WERI-Rb-1 (cell line): ENCODE measurements around the gene NUDT3.

Experiments
- DNase-seq: peaks from one replicate; pipeline ENCODE4 v3.0.0-alpha.2; 2020
- H3K27ac ChIP-seq: fragments of 250-450 bp; sonication (Bioruptor Pico); 2 replicates; pipeline ENCODE4 v1.5.1; 2020; ENCODE audit warnings: mild to moderate bottlenecking, moderate library complexity
- H3K27me3 ChIP-seq: fragments of 250-450 bp; sonication (Bioruptor Pico); 2 replicates; pipeline ENCODE4 v1.5.1; 2021; ENCODE audit warnings: mild to moderate bottlenecking, low read depth, moderate library complexity; ENCODE audit not compliant: insufficient read depth, severe bottlenecking
- H3K36me3 ChIP-seq: fragments of 250-450 bp; sonication (Bioruptor Pico); 2 replicates; pipeline ENCODE4 v1.5.1; 2020; ENCODE audit warnings: mild to moderate bottlenecking, moderate library complexity
- H3K4me3 ChIP-seq: 2 replicates; pipeline ENCODE4 v1.5.1; 2011; ENCODE audit warnings: low read depth, mild to moderate bottlenecking, control low read depth, low read length
- H3K9me3 ChIP-seq: fragments of 250-450 bp; sonication (Bioruptor Pico); 2 replicates; pipeline ENCODE4 v1.5.1; 2021; ENCODE audit warnings: mild to moderate bottlenecking, moderate library complexity; ENCODE audit not compliant: severe bottlenecking
- CTCF ChIP-seq: IDR thresholded peaks from 2 replicates; pipeline ENCODE4 v1.5.1; 2011; ENCODE audit warnings: low read depth, mild to moderate bottlenecking, control low read depth, inconsistent platforms, low read length

The NUDT3 gene

DNA sequence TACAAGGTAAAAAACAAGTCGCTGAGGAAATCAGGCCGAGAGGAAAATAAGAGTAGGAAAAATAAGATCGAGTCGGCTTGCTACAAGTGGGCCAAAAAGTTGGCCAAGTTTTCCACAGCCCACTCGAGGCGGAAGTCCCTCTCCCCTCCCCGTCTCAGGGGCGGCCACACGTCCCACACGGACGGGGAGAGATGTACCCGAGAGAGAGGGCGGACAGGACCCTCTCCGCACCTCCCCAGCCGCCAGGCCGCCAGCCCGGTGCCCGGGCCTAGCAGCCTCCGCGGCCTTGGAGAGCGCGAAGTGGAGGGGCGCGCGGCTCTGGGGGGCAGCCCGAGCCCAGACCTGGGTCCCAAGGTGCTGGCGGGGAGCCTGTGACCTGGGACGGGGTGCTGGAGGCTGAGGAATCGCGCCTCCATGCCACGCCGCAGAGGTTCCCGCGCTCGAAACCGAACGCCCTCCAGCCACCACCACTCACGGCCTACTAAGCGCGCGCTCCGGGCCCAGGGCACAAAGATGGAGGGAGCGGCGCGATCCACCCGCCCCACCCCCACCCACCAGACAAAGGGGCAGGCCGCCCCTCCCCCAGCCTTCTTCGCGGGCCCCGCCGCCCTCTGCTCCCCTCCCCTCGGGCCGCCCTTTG is 157.7 kb downstream of the NUDT3 start:
- H3K4me3 ChIP-seq: no peak overlapping the region
- no peaks in the 10 kb centered on the region for H3K27me3 ChIP-seq
- H3K36me3 ChIP-seq: peaks cover 21% of the 10 kb centered on the region
- H3K9me3 ChIP-seq: no peaks in the 10 kb centered on the region
- H3K27ac ChIP-seq: no peak overlapping the region
- no peak for DNase-seq
- TF ChIP-seq CTCF: no peak

DNA sequence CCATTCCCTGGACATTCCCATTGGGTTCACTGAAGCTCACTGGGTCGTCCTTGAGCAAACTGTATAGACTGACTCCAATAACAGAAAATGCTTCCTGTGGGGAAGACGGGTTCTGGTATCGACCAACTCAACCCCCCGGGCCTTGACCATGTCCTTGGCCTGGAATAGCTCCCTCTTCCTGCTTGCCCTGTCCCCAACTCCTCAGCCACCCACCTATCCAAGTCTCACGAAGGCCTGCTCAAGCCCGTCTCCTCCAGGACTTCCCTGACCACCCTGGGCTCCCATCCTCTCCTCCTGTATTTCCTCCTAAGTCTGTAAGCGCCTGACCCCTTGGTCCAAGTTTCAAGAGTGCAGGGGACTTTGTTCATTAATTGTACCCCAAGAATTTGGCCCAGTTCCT is 158.6 kb downstream of the NUDT3 start:
- no peak for DNase-seq
- Histone ChIP-seq H3K36me3 (peaks cover 12% of the 10 kb centered on the region), H3K9me3 (no peaks in the 10 kb centered on the region), H3K27ac (no peak overlapping the region), H3K27me3 (no peaks in the 10 kb centered on the region), H3K4me3 (no peak overlapping the region)
- no peak for TF ChIP-seq CTCF

DNA sequence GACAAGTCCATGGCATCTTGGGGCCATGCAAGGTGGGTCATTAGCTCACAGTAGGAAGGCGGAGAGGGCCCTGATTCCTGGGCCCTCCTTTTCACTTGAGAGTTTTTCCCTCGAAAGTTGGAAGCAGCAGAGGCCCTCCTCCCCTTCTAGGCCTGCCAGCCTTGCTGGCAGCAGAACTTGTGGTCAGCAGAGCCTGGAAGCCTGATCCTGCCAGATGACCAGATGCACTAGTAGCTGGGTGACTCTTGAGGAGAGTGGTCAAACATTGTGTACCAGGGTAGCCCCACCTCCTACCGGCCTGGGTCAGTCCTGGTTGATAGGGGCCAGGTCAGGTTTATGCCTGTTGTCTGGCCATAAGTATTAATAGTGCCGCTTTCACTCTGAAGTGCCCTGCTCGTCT is 159.6 kb downstream of the NUDT3 start:
- Histone ChIP-seq H3K36me3 (peaks cover 4% of the 10 kb centered on the region), H3K4me3 (no peak overlapping the region), H3K27me3 (no peaks in the 10 kb centered on the region), H3K27ac (peak overlapping the region; percentile 6; the same call in 1 of the 2 replicates), H3K9me3 (no peaks in the 10 kb centered on the region)
- no peak for DNase-seq
- no peak for TF ChIP-seq CTCF

DNA sequence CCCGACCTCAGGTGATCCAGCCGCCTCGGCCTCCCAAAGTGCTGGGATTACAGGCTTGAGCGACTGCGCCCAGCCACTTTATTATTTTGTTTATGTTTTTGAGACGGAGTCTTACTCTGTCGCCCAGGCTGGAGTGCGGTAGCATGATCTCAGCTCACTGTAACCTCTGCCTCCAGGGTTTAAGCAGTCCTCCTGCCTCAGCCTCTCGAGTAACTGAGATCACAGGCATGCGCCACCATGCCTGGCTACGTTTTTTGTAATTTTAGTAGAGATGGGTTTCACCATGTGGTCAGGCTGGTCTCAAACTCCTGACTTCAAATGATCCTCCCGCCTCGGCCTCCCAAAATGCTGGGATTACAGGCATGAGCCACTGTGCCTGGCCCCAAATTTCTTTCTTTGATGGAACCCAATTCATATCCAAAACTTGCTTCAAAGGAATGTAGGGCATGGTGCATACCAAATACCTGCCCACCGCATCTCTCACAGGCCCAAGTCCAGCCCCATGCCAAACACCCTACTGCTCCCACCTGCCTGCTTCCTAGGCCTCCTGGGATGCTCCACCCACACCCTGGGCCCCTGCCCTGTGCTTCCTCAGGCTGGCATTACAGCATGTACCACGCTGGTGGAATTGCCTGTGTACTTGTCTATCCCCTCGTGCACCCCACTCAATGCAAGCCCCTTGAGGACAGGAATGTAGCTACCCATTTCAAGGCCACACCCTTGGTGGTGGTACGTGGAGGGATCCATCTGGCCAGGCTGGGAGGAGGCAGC is 160.7 kb downstream of the NUDT3 start:
- DNase-seq: no peak
- Histone ChIP-seq H3K27me3 (no peaks in the 10 kb centered on the region), H3K36me3 (no peaks in the 10 kb centered on the region), H3K4me3 (no peak overlapping the region), H3K9me3 (no peaks in the 10 kb centered on the region), H3K27ac (no peak overlapping the region)
- no peak for TF ChIP-seq CTCF

GRCh38 chr6:34230653-34231371 is 161.7 kb downstream of the NUDT3 start:
- H3K9me3 ChIP-seq: no peaks in the 10 kb centered on the region
- H3K27me3 ChIP-seq: no peaks in the 10 kb centered on the region
- no peak overlapping the region for H3K4me3 ChIP-seq
- H3K27ac ChIP-seq: no peak overlapping the region
- DNase-seq: no peak
- no peak for TF ChIP-seq CTCF
- H3K36me3 ChIP-seq: no peaks in the 10 kb centered on the region
